Measurements from ENCODE around the gene PPT1. TPM values are rescaled to one million over a fixed set of nuclear protein-coding genes. Genes with fewer than 3 reads are reported as not detected.

PPT1 gene
- total and polyA plus RNA-seq, 2 of the 8 experiments (the other 6 are each of a cell fraction or from before 2014, with no cell fraction given): 77.1 to 150 TPM

GRCh38 chr1:40029608-40030007, 67.4 kb downstream of the PPT1 start:
- H2BK20ac ChIP-seq (ENCODE audit: low read length): peak overlapping the region; percentile 34; the same call in 1 of the 2 replicates
- CTCF ChIA-PET (ENCODE audit: partially characterized antibody): interaction anchor here (0.8 to 9.1 kb wide), 6 partner anchors 11 to 144 kb away, joined by 3 to 134 read pairs (median 4); no protein-coding TSS in a partner anchor
- H2AK5ac ChIP-seq (ENCODE audit: low read depth, low read length): no peak overlapping the region
- H3K23me2 ChIP-seq (ENCODE audit: low read depth, low read length): peaks cover 2% of the 10 kb centered on the region; the same call in 1 of the 2 replicates
- no peak overlapping the region for H2BK5ac ChIP-seq (ENCODE audit: low read depth, low read length)
- no peak overlapping the region for H2AFZ ChIP-seq (ENCODE audit: low read length)
- no peak for FAIRE-seq
- no peak overlapping the region for H3K4ac ChIP-seq (replicated peaks; ENCODE audit: insufficient read length, low read depth, low read length)
- H3K36me3 ChIP-seq (ENCODE audit: control insufficient read depth in 2 of 4, insufficient read depth in 4 of 4, low read length in 3 of 4): no peaks in the 10 kb centered on the region
- H3K4me3 ChIP-seq (ENCODE audit: extremely low read depth in 1 of 4, insufficient read depth in 2 of 4, low read depth in 3 of 4, low read length in 4 of 4): no peak overlapping the region
- H3K79me2 ChIP-seq (ENCODE audit: control insufficient read depth in 1 of 2, insufficient read depth in 2 of 2, low read length in 2 of 2): no peaks in the 10 kb centered on the region
- peaks cover 0 to 2% (median 0%) of the 10 kb centered on the region in 4 experiments; a peak in 1 of 7 replicates for H3K27me3 ChIP-seq (replicated peaks in 1 of 4; ENCODE audit: control insufficient read depth in 3 of 4, extremely low read depth in 1 of 4, insufficient read depth in 3 of 4, low read length in 3 of 4)
- no peak overlapping the region for H3K4me2 ChIP-seq (ENCODE audit: insufficient read depth in 1 of 2, low read depth in 2 of 2, low read length in 2 of 2)
- no peak overlapping the region for H2BK12ac ChIP-seq (ENCODE audit: low read depth, low read length)
- H4K5ac ChIP-seq (ENCODE audit: insufficient read length, low read depth, low read length): no peak overlapping the region
- no peak for DNase-seq (ENCODE audit: low read depth in 1 of 2, low spot score in 2 of 2)
- H3K4me1 ChIP-seq (replicated peaks in 1 of 4; ENCODE audit: control insufficient read depth in 3 of 4, insufficient read depth in 4 of 4, low read length in 3 of 4): no peaks in the 10 kb centered on the region
- H3K27ac ChIP-seq (ENCODE audit: low read depth, low read length): no peak overlapping the region
- WGBS, 2 experiments (ENCODE audit: extremely low coverage in 1 of 2, insufficient coverage in 1 of 2, insufficient read length in 1 of 2, insufficient replicate concordance in 2 of 2, low coverage in 1 of 2, low lambda C conversion rate in 2 of 2, missing lambda C conversion rate in 1 of 2): 90% methylated on average over 2 of the region's 3 CpGs; no CpG with 5 or more reads in 1 of the 2 experiments
- H3K56ac ChIP-seq (replicated peaks; ENCODE audit: insufficient read length, low read depth, low read length): no peak overlapping the region
- H3K9ac ChIP-seq (replicated peaks in 1 of 4; ENCODE audit: extremely low read depth in 1 of 4, low read depth in 3 of 4, low read length in 3 of 4): no peak overlapping the region
- no peak overlapping the region for H4K8ac ChIP-seq (ENCODE audit: extremely low read depth, insufficient read depth, low read length)
- no peaks in the 10 kb centered on the region for H4K20me1 ChIP-seq (replicated peaks in 1 of 2; ENCODE audit: control insufficient read depth in 1 of 2, insufficient read depth in 2 of 2, low read length in 2 of 2)
- no peaks in the 10 kb centered on the region for H3K9me3 ChIP-seq (ENCODE audit: insufficient read depth in 2 of 2, low read depth in 1 of 2, low read length in 1 of 2)
- no peak overlapping the region for H3K23ac ChIP-seq (ENCODE audit: insufficient read length)
- H3K79me1 ChIP-seq (ENCODE audit: low read depth, low read length): no peaks in the 10 kb centered on the region
- no peak overlapping the region for H3K14ac ChIP-seq (ENCODE audit: insufficient read length)
- no peak overlapping the region for H4K91ac ChIP-seq (replicated peaks; ENCODE audit: insufficient read length, low read length)
- H2BK120ac ChIP-seq (replicated peaks; ENCODE audit: low read depth, low read length): no peak overlapping the region
- TF ChIP-seq BCL11A (IDR thresholded peaks at IDR 0.05; ENCODE audit: low read depth in 2 of 2, low read length in 2 of 2) (no peak), CHD1 (IDR thresholded peaks at IDR 0.05; ENCODE audit: low read depth, low read length) (no peak), KDM5A (IDR thresholded peaks at IDR 0.05; ENCODE audit: low read length) (no peak), POLR2A (IDR thresholded peaks at IDR 0.05; ENCODE audit: control extremely low read depth in 1 of 2, low read depth in 2 of 2, low read length in 2 of 2) (no peak), HDAC6 (IDR thresholded peaks at IDR 0.05; ENCODE audit: low read depth, low read length) (no peak), EZH2 (IDR thresholded peaks at IDR 0.05; ENCODE audit: low read depth, low read length, severe bottlenecking) (no peak), SP1 (IDR thresholded peaks at IDR 0.05; ENCODE audit: low read depth, low read length) (no peak), RNF2 (IDR thresholded peaks at IDR 0.05; ENCODE audit: borderline replicate concordance, low read depth, low read length, missing control alignments, poor library complexity, severe bottlenecking) (no peak), FOSL1 (IDR thresholded peaks at IDR 0.05; ENCODE audit: insufficient read depth, low read depth, low read length) (no peak), KDM4A (IDR thresholded peaks at IDR 0.05; ENCODE audit: low read depth, low read length, severe bottlenecking) (no peak), ASH2L (IDR thresholded peaks at IDR 0.05; ENCODE audit: low read length) (no peak)
- no peak overlapping the region for H3K18ac ChIP-seq (ENCODE audit: extremely low read depth, low read length)
- POLR2A ChIA-PET (ENCODE audit: partially characterized antibody): interaction anchor here (2.3 kb wide), 1 partner anchor 10 kb away, joined by 8 read pairs; no protein-coding TSS in a partner anchor
- no peak overlapping the region for H2BK15ac ChIP-seq (ENCODE audit: low read length)

Measured in H1 (cell line).